HEK293T (cell line): ENCODE results near the gene CD4.

Experiments used
- ELF4 ChIP-seq: fragments of 450-650 bp; IDR thresholded peaks from 2 replicates; pipeline ENCODE4 v1.6.1; 2017; ENCODE audit warnings: antibody characterized with exemption
- LEF1 ChIP-seq: fragments of 450-650 bp; IDR thresholded peaks from 2 replicates; pipeline ENCODE4 v1.6.1; 2017; ENCODE audit warnings: mild to moderate bottlenecking, borderline replicate concordance
- SP1 ChIP-seq: fragments of 450-650 bp; IDR thresholded peaks from 2 replicates; pipeline ENCODE4 v1.6.1; 2017
- SUZ12 ChIP-seq: fragments of 450-650 bp; IDR thresholded peaks from 2 replicates; pipeline ENCODE4 v1.6.1; 2016; ENCODE audit warnings: mild to moderate bottlenecking

DNA sequence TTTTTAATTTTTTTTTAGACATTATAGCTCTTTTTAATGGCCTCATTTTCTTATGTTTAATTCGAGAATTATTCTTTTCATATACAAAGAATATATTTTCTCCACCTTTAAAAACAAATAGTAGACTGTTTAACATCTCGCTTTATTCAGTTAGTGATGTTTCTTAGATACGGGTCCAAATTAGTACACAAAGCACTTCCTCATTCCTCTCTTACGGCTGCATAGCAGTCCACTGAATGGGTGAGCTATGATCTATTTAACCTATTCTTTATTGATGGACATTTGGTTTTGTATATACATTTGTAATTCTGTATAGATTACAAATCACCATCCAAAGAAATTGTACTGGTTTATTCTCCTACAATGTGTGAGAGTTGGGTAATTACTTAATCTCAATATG is 24.0 kb downstream of the CD4 start:
- TF ChIP-seq SP1: no peak
- no peak for TF ChIP-seq SUZ12
- TF ChIP-seq ELF4: no peak
- TF ChIP-seq LEF1: no peak
